H9 (cell line): ENCODE results near the gene RABGEF1. TPM values are rescaled to one million over a fixed set of nuclear protein-coding genes. Genes with fewer than 3 reads are reported as not detected.
A peak's percentile ranks its signal among the peaks of the same experiment; 100 is the strongest.
"Not testable (repeated sequence)": the region's sequence is repeated elsewhere in the genome, so short reads cannot be mapped to it uniquely, and the experiment has no call there.

Experiments
- DNase-seq: peaks from one replicate; pipeline ENCODE4 v3.0.0-alpha.2; 2017
- H2AFZ ChIP-seq: one replicate; pipeline ENCODE4 v1.6.1; 2013; ENCODE audit warnings: mild to moderate bottlenecking, low read length, control low read depth, moderate library complexity
- H2AK5ac ChIP-seq: 2 replicates; pipeline ENCODE4 v1.6.1; 2013; ENCODE audit warnings: low read length, control low read depth, mixed read lengths; ENCODE audit not compliant: insufficient read length
- H2BK120ac ChIP-seq: one replicate; pipeline ENCODE4 v1.6.1; 2013; ENCODE audit warnings: low read depth, mild to moderate bottlenecking, low read length, control low read depth, inconsistent platforms; ENCODE audit not compliant: poor library complexity, severe bottlenecking
- H2BK12ac ChIP-seq: 2 replicates; pipeline ENCODE4 v1.6.1; 2013; ENCODE audit warnings: low read length, control low read depth, mixed read lengths, low read depth; ENCODE audit not compliant: insufficient read length
- H2BK15ac ChIP-seq: 2 replicates; pipeline ENCODE4 v1.6.1; 2013; ENCODE audit warnings: low read depth, low read length, control low read depth
- H2BK20ac ChIP-seq: one replicate; pipeline ENCODE4 v1.6.1; 2013; ENCODE audit warnings: low read depth, mild to moderate bottlenecking, low read length, control low read depth, inconsistent platforms; ENCODE audit not compliant: poor library complexity, severe bottlenecking
- H2BK5ac ChIP-seq: 2 replicates; pipeline ENCODE4 v1.6.1; 2013; ENCODE audit warnings: low read length, control low read depth, mixed read lengths; ENCODE audit not compliant: insufficient read length
- H3K14ac ChIP-seq: 2 replicates; pipeline ENCODE4 v1.6.1; 2013; ENCODE audit warnings: low read length, control low read depth; ENCODE audit not compliant: insufficient read depth
- H3K18ac ChIP-seq: 2 replicates; pipeline ENCODE4 v1.6.1; 2013; ENCODE audit warnings: low read depth, mild to moderate bottlenecking, mixed read lengths, low read length, control low read depth; ENCODE audit not compliant: insufficient read length
- H3K23ac ChIP-seq: 2 replicates; pipeline ENCODE4 v1.6.1; 2013; ENCODE audit warnings: low read length, control low read depth, mixed read lengths, low read depth; ENCODE audit not compliant: insufficient read length
- H3K23me2 ChIP-seq: 2 replicates; pipeline ENCODE4 v1.6.1; 2013; ENCODE audit warnings: low read depth, mild to moderate bottlenecking, mixed read lengths, low read length, control low read depth; ENCODE audit not compliant: insufficient read length, poor library complexity, severe bottlenecking
- H3K27ac ChIP-seq: 2 replicates; pipeline ENCODE4 v1.5.1; 2013; ENCODE audit warnings: low read length, control low read depth, mixed read lengths, low read depth; ENCODE audit not compliant: insufficient read length
- H3K27me3 ChIP-seq: 2 replicates; pipeline ENCODE4 v1.6.1; 2013; ENCODE audit warnings: low read length, control low read depth, inconsistent platforms; ENCODE audit not compliant: insufficient read depth
- H3K4ac ChIP-seq: 2 replicates; pipeline ENCODE4 v1.6.1; 2013; ENCODE audit warnings: low read depth, mild to moderate bottlenecking, control low read depth, inconsistent platforms, low read length, moderate library complexity
- H3K4me1 ChIP-seq: 2 replicates; pipeline ENCODE4 v1.6.1; 2013; ENCODE audit warnings: low read length, control low read depth, inconsistent platforms; ENCODE audit not compliant: insufficient read depth
- H3K4me2 ChIP-seq: 2 replicates; pipeline ENCODE4 v1.6.1; 2013; ENCODE audit warnings: low read length, control low read depth, mixed read lengths; ENCODE audit not compliant: insufficient read length, insufficient read depth
- H3K56ac ChIP-seq: 2 replicates; pipeline ENCODE4 v1.6.1; 2013; ENCODE audit warnings: low read depth, mild to moderate bottlenecking, mixed read lengths, low read length, control low read depth; ENCODE audit not compliant: insufficient read length
- H3K79me1 ChIP-seq: 2 replicates; pipeline ENCODE4 v1.6.1; 2013; ENCODE audit warnings: low read depth, mild to moderate bottlenecking, moderate library complexity, low read length, control low read depth, inconsistent platforms; ENCODE audit not compliant: insufficient read depth, poor library complexity, severe bottlenecking
- H3K79me2 ChIP-seq: 2 replicates; pipeline ENCODE4 v1.6.1; 2013; ENCODE audit warnings: low read length, control low read depth, inconsistent platforms; ENCODE audit not compliant: insufficient read depth
- H3K9ac ChIP-seq: 2 replicates; pipeline ENCODE4 v1.6.1; 2013; ENCODE audit warnings: low read length, control low read depth, mixed read lengths; ENCODE audit not compliant: insufficient read length; ENCODE audit errors: extremely low read depth
- H3K9me3 ChIP-seq: one replicate; pipeline ENCODE4 v1.6.1; 2013; ENCODE audit warnings: low read depth, low read length, inconsistent platforms; ENCODE audit not compliant: control insufficient read depth
- H3T11ph ChIP-seq: one replicate; pipeline ENCODE4 v1.6.1; 2013; ENCODE audit warnings: mild to moderate bottlenecking, low read length, control low read depth, inconsistent platforms
- H4K20me1 ChIP-seq: one replicate; pipeline ENCODE4 v1.6.1; 2013; ENCODE audit not compliant: control insufficient read depth, insufficient read length, insufficient read depth
- H4K5ac ChIP-seq: 2 replicates; pipeline ENCODE4 v1.6.1; 2013; ENCODE audit warnings: low read depth, mild to moderate bottlenecking, mixed read lengths, low read length, control low read depth; ENCODE audit not compliant: insufficient read length
- H4K8ac ChIP-seq: replicated peaks from 2 replicates; pipeline ENCODE4 v1.6.1; 2013; ENCODE audit warnings: low read length, control low read depth, mixed read lengths, low read depth; ENCODE audit not compliant: insufficient read length
- H4K91ac ChIP-seq: 2 replicates; pipeline ENCODE4 v1.6.1; 2013; ENCODE audit warnings: low read depth, mild to moderate bottlenecking, moderate library complexity, mixed read lengths, low read length, control low read depth; ENCODE audit not compliant: insufficient read length
- H3K27ac Mint-ChIP-seq, 3 experiments: 2 replicates in 2 of 3; 3 replicates in 1 of 3; pipeline ENCODE4 v1.8.0; 2020 to 2021; ENCODE audit warnings: mixed read lengths in 3 of 3, mild to moderate bottlenecking in 1 of 3, moderate library complexity in 1 of 3
- H3K27me3 Mint-ChIP-seq: 2 replicates; pipeline ENCODE4 v1.8.0; 2021; ENCODE audit warnings: low read depth, mild to moderate bottlenecking, moderate library complexity, mixed read lengths
- H3K36me3 Mint-ChIP-seq, 3 experiments: 2 replicates in 2 of 3; 3 replicates in 1 of 3; pipeline ENCODE4 v1.8.0; 2020 to 2021; ENCODE audit warnings: low read depth in 3 of 3, mixed read lengths in 3 of 3; ENCODE audit not compliant: insufficient read depth in 1 of 3
- H3K4me1 Mint-ChIP-seq, 2 experiments: 2 replicates each; pipeline ENCODE4 v1.8.0; 2020; ENCODE audit warnings: mixed read lengths in 2 of 2
- H3K4me3 Mint-ChIP-seq, 2 experiments: 2 replicates in 1 of 2; 3 replicates in 1 of 2; pipeline ENCODE4 v1.8.0; 2020 to 2021; ENCODE audit warnings: mild to moderate bottlenecking in 2 of 2, mixed read lengths in 2 of 2, moderate library complexity in 1 of 2
- H3K9me3 Mint-ChIP-seq, 2 experiments: 2 replicates in 1 of 2; 3 replicates in 1 of 2; pipeline ENCODE4 v1.8.0; 2020; ENCODE audit warnings: mild to moderate bottlenecking in 2 of 2, mixed read lengths in 2 of 2, moderate library complexity in 1 of 2
- WGBS: extraction: QIAGEN DNeasy Blood & Tissue Kit; methylation state at CpG from one replicate; pipeline ENCODE4 v1.1.7; 2013; ENCODE audit warnings: missing lambda C conversion rate, low lambda C conversion rate, mixed read lengths; ENCODE audit not compliant: insufficient read length; ENCODE audit errors: extremely low coverage; 5-methylcytosine and 5-hydroxymethylcytosine counted together
- total RNA-seq: library from RNA; stranded (reverse); gene quantifications from 2 replicates; pipeline ENCODE4 v1.2.1, GENCODE V29; 2021
- TF ChIP-seq, protein P1 (sequence below): fragments of 200-600 bp; sonication (generic); conservative IDR thresholded peaks from 3 replicates; pipeline ENCODE4 v1.8.0; 2021; ENCODE audit warnings: antibody characterized with exemption, mild to moderate bottlenecking

The RABGEF1 gene
- total RNA-seq, 1 experiment from 2014 or later, result 17.3 TPM

DNA sequence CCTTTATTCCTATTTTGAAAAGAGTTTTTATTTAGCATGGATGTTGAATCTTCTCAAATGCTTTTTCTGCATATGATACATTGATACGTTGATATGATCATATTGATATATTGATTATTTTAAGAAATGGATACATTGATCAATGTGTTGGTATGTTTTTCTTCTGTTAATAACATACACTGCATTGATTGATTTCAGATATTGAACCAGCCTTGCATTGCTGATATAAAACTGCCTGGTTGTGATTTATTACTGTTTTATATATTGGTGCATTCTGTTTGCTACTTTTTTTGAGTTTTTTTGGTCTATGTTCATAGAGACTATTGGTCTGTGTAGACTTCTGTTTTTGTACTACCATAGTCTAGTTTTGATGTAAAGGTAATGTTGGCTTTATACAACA is 26.8 kb upstream of the RABGEF1 start:
- Histone ChIP-seq H3K18ac (no peak overlapping the region), H3K79me2 (no peaks in the 10 kb centered on the region), H3K9ac (no peak overlapping the region), H3K9me3 (no peaks in the 10 kb centered on the region), H3K4me1 (no peaks in the 10 kb centered on the region), H2AFZ (no peak overlapping the region), H3K56ac (no peak overlapping the region), H2BK20ac (no peak overlapping the region), H3K27ac (no peak overlapping the region), H4K20me1 (no peaks in the 10 kb centered on the region), H2BK5ac (no peak overlapping the region), H3K27me3 (no peaks in the 10 kb centered on the region), H2BK12ac (no peak overlapping the region), H4K91ac (no peak overlapping the region), H3K79me1 (no peaks in the 10 kb centered on the region), H2AK5ac (no peak overlapping the region), H4K8ac (no peak overlapping the region), H3K23me2 (no peaks in the 10 kb centered on the region), H3K4ac (no peak overlapping the region), H4K5ac (no peak overlapping the region), H3T11ph (no peak overlapping the region), H3K23ac (no peak overlapping the region), H3K4me2 (no peak overlapping the region), H2BK15ac (no peak overlapping the region), H3K14ac (no peak overlapping the region), H2BK120ac (no peak overlapping the region)
- no peak overlapping the region for H3K4me3 Mint-ChIP-seq
- peaks cover 18 to 39% (median 31%) of the 10 kb centered on the region in 3 experiments for H3K36me3 Mint-ChIP-seq
- TF ChIP-seq, protein P1, sequence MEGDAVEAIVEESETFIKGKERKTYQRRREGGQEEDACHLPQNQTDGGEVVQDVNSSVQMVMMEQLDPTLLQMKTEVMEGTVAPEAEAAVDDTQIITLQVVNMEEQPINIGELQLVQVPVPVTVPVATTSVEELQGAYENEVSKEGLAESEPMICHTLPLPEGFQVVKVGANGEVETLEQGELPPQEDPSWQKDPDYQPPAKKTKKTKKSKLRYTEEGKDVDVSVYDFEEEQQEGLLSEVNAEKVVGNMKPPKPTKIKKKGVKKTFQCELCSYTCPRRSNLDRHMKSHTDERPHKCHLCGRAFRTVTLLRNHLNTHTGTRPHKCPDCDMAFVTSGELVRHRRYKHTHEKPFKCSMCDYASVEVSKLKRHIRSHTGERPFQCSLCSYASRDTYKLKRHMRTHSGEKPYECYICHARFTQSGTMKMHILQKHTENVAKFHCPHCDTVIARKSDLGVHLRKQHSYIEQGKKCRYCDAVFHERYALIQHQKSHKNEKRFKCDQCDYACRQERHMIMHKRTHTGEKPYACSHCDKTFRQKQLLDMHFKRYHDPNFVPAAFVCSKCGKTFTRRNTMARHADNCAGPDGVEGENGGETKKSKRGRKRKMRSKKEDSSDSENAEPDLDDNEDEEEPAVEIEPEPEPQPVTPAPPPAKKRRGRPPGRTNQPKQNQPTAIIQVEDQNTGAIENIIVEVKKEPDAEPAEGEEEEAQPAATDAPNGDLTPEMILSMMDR, result no peak
- H3K9me3 Mint-ChIP-seq, result peaks cover 0 to 2% of the 10 kb centered on the region in 2 experiments; a peak in 2 of 5 replicates
- no peak for DNase-seq
- no peaks in the 10 kb centered on the region for H3K27me3 Mint-ChIP-seq
- H3K4me1 Mint-ChIP-seq, result peaks cover 0 to under 1% of the 10 kb centered on the region in 2 experiments; a peak in 2 of 4 replicates
- WGBS, result no CpG with 5 or more reads among the region's 1 CpG
- H3K27ac Mint-ChIP-seq, result no peak overlapping the region

DNA sequence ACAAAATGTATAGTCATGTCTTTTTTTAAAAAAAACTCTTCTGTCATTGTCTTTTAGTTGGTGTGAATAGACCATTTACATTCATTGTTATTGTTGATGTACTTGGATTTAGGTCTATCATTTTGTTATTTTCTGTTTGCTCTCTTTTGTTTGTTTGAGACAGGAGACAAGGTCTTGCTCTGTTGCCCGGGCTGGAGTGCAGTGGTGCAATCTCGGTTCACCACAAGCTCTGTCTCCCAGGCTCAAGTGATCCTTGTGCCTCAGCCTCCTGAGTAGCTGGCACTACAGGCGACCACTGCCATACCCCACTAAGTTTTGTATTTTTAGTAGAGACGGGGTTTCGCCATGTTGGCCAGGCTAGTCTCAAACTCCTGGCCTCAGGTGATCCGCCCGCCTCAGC is 23.9 kb upstream of the RABGEF1 start:
- not testable (repeated sequence) for DNase-seq, H2BK120ac ChIP-seq, H3K23me2 ChIP-seq, H3K4me2 ChIP-seq, H3K23ac ChIP-seq, H3K27me3 Mint-ChIP-seq, H3K4me1 ChIP-seq, H3K4me1 Mint-ChIP-seq, H3T11ph ChIP-seq, H4K5ac ChIP-seq, H4K8ac ChIP-seq, H3K9me3 Mint-ChIP-seq, H4K20me1 ChIP-seq, H4K91ac ChIP-seq, H3K27me3 ChIP-seq, H3K9ac ChIP-seq, H2BK15ac ChIP-seq, H3K18ac ChIP-seq, H2BK5ac ChIP-seq, H3K4me3 Mint-ChIP-seq, H3K4ac ChIP-seq, H3K79me1 ChIP-seq, H3K14ac ChIP-seq, H3K79me2 ChIP-seq, H3K56ac ChIP-seq, H2BK20ac ChIP-seq, H3K27ac ChIP-seq, H3K9me3 ChIP-seq, H2AFZ ChIP-seq, H2BK12ac ChIP-seq, H2AK5ac ChIP-seq
- Mint-ChIP-seq H3K36me3 (peaks cover 19 to 37% (median 21%) of the 10 kb centered on the region in 3 experiments), H3K27ac (peak overlapping the region in 1 of 3 experiments; percentile 62; a peak in 1 of 7 replicates)
- WGBS, result no CpG with 5 or more reads among the region's 7 CpGs
